HG03045 (cell line): ENCODE measurements around the gene ALDH4A1.
"Not testable (repeated sequence)": the region's sequence is repeated elsewhere in the genome, so short reads cannot be mapped to it uniquely, and the experiment has no call there.

Experiments
- ATAC-seq: cut with Tn5 transposase; IDR thresholded peaks from one replicate; pipeline ENCODE4 v1.9.1; 2021; ENCODE audit warnings: mild to moderate bottlenecking, moderate library complexity; ENCODE audit not compliant: unreplicated experiment

Gene ALDH4A1

GRCh38 chr1:18879215-18879790, 23.1 kb downstream of the ALDH4A1 start:
- ATAC-seq, result no peak

GRCh38 chr1:18878538-18879214, 23.7 kb downstream of the ALDH4A1 start:
- ATAC-seq, result no peak

GRCh38 chr1:18877282-18877681, 25.1 kb downstream of the ALDH4A1 start:
- no peak for ATAC-seq

- no peak for ATAC-seq
Measured at GRCh38 chr1:18876210-18876609, 26.1 kb downstream of the ALDH4A1 start.

GRCh38 chr1:18875796-18876128, 26.6 kb downstream of the ALDH4A1 start:
- no peak for ATAC-seq

- no peak for ATAC-seq
Measured at GRCh38 chr1:18875107-18875795, 27.1 kb downstream of the ALDH4A1 start.

GRCh38 chr1:18874600-18874999, 27.8 kb downstream of the ALDH4A1 start:
- no peak for ATAC-seq

GRCh38 chr1:18874036-18874435, 28.3 kb downstream of the ALDH4A1 start:
- no peak for ATAC-seq

- no peak for ATAC-seq
Measured at GRCh38 chr1:18872071-18872611, 30.2 kb downstream of the ALDH4A1 start.

- no peak for ATAC-seq
Measured at GRCh38 chr1:18871401-18872070, 30.8 kb downstream of the ALDH4A1 start.

- no peak for ATAC-seq
Measured at GRCh38 chr1:18870957-18871356, 31.4 kb downstream of the ALDH4A1 start.

- ATAC-seq, result not testable (repeated sequence)
Measured at GRCh38 chr1:18870595-18870865, 31.8 kb downstream of the ALDH4A1 start.

- no peak for ATAC-seq
Measured at GRCh38 chr1:18869847-18870594, 32.3 kb downstream of the ALDH4A1 start.

- ATAC-seq, result no peak
Measured at GRCh38 chr1:18868801-18869424, 33.4 kb downstream of the ALDH4A1 start.

GRCh38 chr1:18868354-18868753, 34.0 kb downstream of the ALDH4A1 start:
- no peak for ATAC-seq

- no peak for ATAC-seq
Measured at GRCh38 chr1:18866846-18867245, 35.5 kb downstream of the ALDH4A1 start.

- no peak for ATAC-seq
Measured at GRCh38 chr1:18866314-18866713, 36.0 kb downstream of the ALDH4A1 start.

- ATAC-seq, result no peak
Measured at GRCh38 chr1:18865176-18865575, 37.2 kb downstream of the ALDH4A1 start.

GRCh38 chr1:18861590-18861989, 40.8 kb downstream of the ALDH4A1 start:
- no peak for ATAC-seq

- no peak for ATAC-seq
Measured at GRCh38 chr1:18861082-18861481, 41.3 kb downstream of the ALDH4A1 start.

- ATAC-seq, result no peak
Measured at GRCh38 chr1:18859560-18859959, 42.8 kb downstream of the ALDH4A1 start, which contains the start of gene TAS1R2. Gene TAS1R2, minus strand, starts transcription at chr1:18859660. Its CDS starts 0 bp downstream, at chr1:18859660.
